Loucy (cell line): ENCODE results near the gene HMX1.

Experiments used
- H2AFZ ChIP-seq: fragments of 200-600 bp; sonication (generic); 2 replicates; pipeline ENCODE4 v1.6.0; 2016; ENCODE audit warnings: antibody characterized with exemption, mild to moderate bottlenecking, low read length, moderate library complexity
- H3F3A ChIP-seq: fragments of 200-600 bp; 2 replicates; pipeline ENCODE4 v1.6.0; 2016; ENCODE audit warnings: antibody characterized with exemption, low read depth, mild to moderate bottlenecking
- H3K27me3 ChIP-seq: fragments of 200-600 bp; sonication (generic); 2 replicates; pipeline ENCODE4 v1.6.1; 2014; ENCODE audit warnings: low read length, mild to moderate bottlenecking; ENCODE audit not compliant: insufficient read depth, poor library complexity, severe bottlenecking
- H3K36me3 ChIP-seq: fragments of 200-600 bp; sonication (generic); 2 replicates; pipeline ENCODE4 v1.6.1; 2016; ENCODE audit warnings: low read length; ENCODE audit not compliant: insufficient read depth
- H3K4me1 ChIP-seq: fragments of 200-600 bp; sonication (generic); 2 replicates; pipeline ENCODE4 v1.5.1; 2014; ENCODE audit warnings: low read length, mild to moderate bottlenecking; ENCODE audit not compliant: insufficient read depth, poor library complexity, severe bottlenecking
- H3K4me2 ChIP-seq: fragments of 200-600 bp; sonication (generic); 2 replicates; pipeline ENCODE4 v1.6.0; 2014; ENCODE audit warnings: antibody characterized with exemption, low read length, low read depth, mild to moderate bottlenecking; ENCODE audit not compliant: poor library complexity, severe bottlenecking
- H3K4me3 ChIP-seq: fragments of 200-600 bp; sonication (generic); 2 replicates; pipeline ENCODE4 v1.5.1; 2014; ENCODE audit warnings: low read length, mild to moderate bottlenecking, mixed read lengths; ENCODE audit not compliant: poor library complexity, severe bottlenecking
- H3K79me2 ChIP-seq: fragments of 200-600 bp; sonication (generic); 2 replicates; pipeline ENCODE4 v1.6.1; 2014; ENCODE audit warnings: low read length; ENCODE audit not compliant: insufficient read depth
- H3K9ac ChIP-seq: fragments of 200-600 bp; sonication (generic); 2 replicates; pipeline ENCODE4 v1.6.0; 2014; ENCODE audit warnings: mild to moderate bottlenecking, low read depth, low read length, moderate library complexity; ENCODE audit not compliant: poor library complexity, severe bottlenecking
- H3K9me2 ChIP-seq: fragments of 200-600 bp; sonication (generic); replicated peaks from 2 replicates; pipeline ENCODE4 v1.6.1; 2016; ENCODE audit warnings: low read depth, low read length, mixed read lengths
- H3K9me3 ChIP-seq: fragments of 200-600 bp; sonication (generic); 2 replicates; pipeline ENCODE4 v1.6.1; 2014; ENCODE audit warnings: mild to moderate bottlenecking, antibody characterized with exemption, low read length, low read depth; ENCODE audit not compliant: insufficient read depth
- H4K20me1 ChIP-seq: fragments of 200-600 bp; sonication (generic); 2 replicates; pipeline ENCODE4 v1.6.0; 2014; ENCODE audit warnings: antibody characterized with exemption, low read length, mild to moderate bottlenecking; ENCODE audit not compliant: insufficient read depth, poor library complexity, severe bottlenecking
- EZH2phosphoT487 ChIP-seq: fragments of 200-600 bp; IDR thresholded peaks from 2 replicates; pipeline ENCODE4 v1.6.1; 2018; ENCODE audit warnings: antibody characterized with exemption, mild to moderate bottlenecking, moderate library complexity, borderline replicate concordance
- TF ChIP-seq, protein P1 (sequence below): fragments of 200-600 bp; sonication (generic); conservative IDR thresholded peaks from 2 replicates; pipeline ENCODE4 v1.5.1; 2014; ENCODE audit warnings: mild to moderate bottlenecking, antibody characterized with exemption, low read length

The HMX1 gene

DNA sequence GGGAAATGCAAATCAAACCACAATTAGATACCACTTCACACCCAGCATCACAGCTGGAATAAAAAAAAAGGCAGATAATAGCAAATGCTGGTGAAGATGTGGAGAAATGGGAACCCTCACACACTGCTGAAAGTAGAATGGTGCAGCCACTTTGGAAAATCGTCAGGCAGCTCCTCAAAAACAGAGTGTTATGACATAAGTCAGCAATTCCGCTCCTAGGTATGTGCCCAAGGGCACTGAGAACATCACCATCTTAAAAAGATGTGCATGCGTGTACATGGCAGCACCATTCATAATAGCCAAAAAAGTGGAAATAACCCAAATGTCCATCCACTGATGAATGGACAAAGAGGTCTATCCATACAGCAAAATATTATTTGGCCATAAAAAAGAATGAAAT, 28.0 kb downstream of the HMX1 start:
- Histone ChIP-seq H4K20me1 (no peaks in the 10 kb centered on the region), H3K27me3 (no peaks in the 10 kb centered on the region), H3K9me3 (peaks cover 8% of the 10 kb centered on the region; the same call in 1 of the 2 replicates), H3F3A (no peaks in the 10 kb centered on the region), H3K36me3 (no peaks in the 10 kb centered on the region), H3K9me2 (no peaks in the 10 kb centered on the region), H3K4me3 (no peak overlapping the region), H3K4me2 (no peak overlapping the region), H3K79me2 (no peaks in the 10 kb centered on the region), H3K9ac (no peak overlapping the region), H3K4me1 (no peaks in the 10 kb centered on the region), H2AFZ (no peak overlapping the region)
- no peak for TF ChIP-seq EZH2phosphoT487
- TF ChIP-seq, protein P1, sequence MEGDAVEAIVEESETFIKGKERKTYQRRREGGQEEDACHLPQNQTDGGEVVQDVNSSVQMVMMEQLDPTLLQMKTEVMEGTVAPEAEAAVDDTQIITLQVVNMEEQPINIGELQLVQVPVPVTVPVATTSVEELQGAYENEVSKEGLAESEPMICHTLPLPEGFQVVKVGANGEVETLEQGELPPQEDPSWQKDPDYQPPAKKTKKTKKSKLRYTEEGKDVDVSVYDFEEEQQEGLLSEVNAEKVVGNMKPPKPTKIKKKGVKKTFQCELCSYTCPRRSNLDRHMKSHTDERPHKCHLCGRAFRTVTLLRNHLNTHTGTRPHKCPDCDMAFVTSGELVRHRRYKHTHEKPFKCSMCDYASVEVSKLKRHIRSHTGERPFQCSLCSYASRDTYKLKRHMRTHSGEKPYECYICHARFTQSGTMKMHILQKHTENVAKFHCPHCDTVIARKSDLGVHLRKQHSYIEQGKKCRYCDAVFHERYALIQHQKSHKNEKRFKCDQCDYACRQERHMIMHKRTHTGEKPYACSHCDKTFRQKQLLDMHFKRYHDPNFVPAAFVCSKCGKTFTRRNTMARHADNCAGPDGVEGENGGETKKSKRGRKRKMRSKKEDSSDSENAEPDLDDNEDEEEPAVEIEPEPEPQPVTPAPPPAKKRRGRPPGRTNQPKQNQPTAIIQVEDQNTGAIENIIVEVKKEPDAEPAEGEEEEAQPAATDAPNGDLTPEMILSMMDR = no peak

DNA sequence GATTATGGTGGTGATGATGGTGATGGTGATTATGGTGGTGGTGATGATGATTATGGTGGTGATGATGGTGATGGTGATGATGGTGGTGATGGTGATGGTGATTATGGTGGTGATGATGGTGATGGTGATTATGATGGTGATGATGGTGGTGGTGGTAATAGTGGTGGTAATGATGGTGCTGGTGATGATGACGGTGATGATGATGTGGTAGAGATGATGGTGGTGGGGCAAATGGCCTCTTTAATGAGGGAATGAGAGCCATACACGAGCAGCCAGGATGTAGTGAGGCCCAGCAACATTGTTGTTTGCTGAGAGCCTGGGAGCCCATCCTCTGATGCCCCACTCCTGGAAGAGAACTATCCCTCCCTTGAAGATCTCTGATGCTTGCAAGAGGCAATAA, 29.0 kb downstream of the HMX1 start:
- Histone ChIP-seq H3K79me2 (no peaks in the 10 kb centered on the region), H3K9ac (no peak overlapping the region), H3K4me2 (no peak overlapping the region), H3K27me3 (no peaks in the 10 kb centered on the region), H3K9me3 (peaks cover 8% of the 10 kb centered on the region; the same call in 1 of the 2 replicates), H3K36me3 (no peaks in the 10 kb centered on the region), H4K20me1 (no peaks in the 10 kb centered on the region), H3F3A (no peaks in the 10 kb centered on the region), H3K4me1 (no peaks in the 10 kb centered on the region), H3K4me3 (no peak overlapping the region), H2AFZ (no peak overlapping the region), H3K9me2 (no peaks in the 10 kb centered on the region)
- TF ChIP-seq, protein P1 = no peak
- no peak for TF ChIP-seq EZH2phosphoT487

DNA sequence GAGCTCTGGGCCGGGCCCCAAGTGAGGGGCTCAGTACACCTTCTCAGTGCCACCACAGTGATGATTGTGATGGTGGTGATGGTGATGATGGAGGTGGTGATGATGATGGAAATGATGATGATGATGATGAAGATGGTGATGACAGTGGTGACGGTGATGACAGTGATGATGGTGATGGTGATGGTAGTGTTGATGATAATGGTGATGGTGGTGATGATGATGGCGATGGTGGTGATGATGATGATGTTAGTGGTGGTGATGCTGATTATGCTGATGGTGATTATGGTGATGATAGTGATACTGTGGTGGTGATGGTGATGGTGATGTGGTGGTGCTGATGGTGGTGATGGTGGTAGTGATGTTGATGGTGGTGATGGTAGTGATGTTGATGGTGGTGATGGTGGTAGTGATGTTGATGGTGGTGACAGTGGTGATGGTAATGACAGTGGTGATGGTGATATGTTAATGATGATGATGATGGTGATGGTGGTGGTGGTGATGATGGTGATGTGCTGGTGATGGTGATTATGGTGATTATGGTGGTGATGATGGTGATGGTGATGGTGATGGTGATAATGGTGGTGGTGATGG, 29.9 kb downstream of the HMX1 start:
- Histone ChIP-seq H3K9me2 (no peaks in the 10 kb centered on the region), H3K36me3 (no peaks in the 10 kb centered on the region), H4K20me1 (no peaks in the 10 kb centered on the region), H3K4me3 (no peak overlapping the region), H3K27me3 (no peaks in the 10 kb centered on the region), H3K4me2 (no peak overlapping the region), H3F3A (no peaks in the 10 kb centered on the region), H3K9me3 (peaks cover 8% of the 10 kb centered on the region; the same call in 1 of the 2 replicates), H3K79me2 (no peaks in the 10 kb centered on the region), H2AFZ (no peak overlapping the region), H3K9ac (no peak overlapping the region), H3K4me1 (no peaks in the 10 kb centered on the region)
- TF ChIP-seq, protein P1 = no peak
- no peak for TF ChIP-seq EZH2phosphoT487
